Measurements from ENCODE around the gene RAMP3.

DNA sequence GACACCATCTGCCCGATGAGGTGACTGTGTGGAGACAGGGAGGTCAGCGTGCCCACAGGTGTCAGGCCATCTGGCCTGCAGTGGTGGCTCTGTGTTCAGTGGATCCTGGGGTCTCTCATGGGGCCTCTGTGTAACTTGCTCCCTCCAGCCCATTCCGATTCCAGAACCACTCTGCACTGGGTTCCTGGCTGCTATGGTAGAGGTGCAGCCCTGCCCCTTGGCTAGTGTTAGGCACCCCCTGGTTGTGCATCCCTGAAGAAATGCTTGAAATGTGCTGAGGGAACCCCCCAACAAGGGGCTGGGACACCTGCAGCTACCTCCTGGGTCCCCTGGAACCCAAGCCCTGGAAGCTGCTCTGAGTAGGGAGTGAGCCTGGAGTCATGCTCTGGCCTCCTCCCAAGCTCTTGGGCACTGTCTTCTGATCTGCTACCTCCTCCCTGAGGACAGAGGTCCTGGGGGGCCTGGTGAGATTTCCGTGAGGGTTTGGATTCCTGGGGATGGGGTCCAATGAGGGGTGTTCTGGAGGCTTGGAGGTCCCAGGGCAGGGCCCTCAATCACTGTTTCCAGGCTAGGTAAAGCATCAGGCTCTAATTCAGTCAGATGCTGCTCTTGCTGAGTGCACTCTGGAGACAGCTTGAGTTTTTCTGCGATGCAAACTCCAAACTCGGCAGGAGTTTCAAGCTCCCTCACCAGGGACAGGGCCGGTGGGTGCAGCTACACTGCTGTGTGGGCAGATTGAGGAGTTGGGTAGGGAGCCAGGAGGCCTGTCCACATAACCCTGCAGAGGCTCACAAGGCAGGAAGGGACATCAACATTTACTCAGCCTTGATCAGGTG is 27.7 kb downstream of the RAMP3 start:
- TF ChIP-seq POLR2A (IDR thresholded peaks at IDR 0.05): no peak
- TF ChIP-seq, protein P1, sequence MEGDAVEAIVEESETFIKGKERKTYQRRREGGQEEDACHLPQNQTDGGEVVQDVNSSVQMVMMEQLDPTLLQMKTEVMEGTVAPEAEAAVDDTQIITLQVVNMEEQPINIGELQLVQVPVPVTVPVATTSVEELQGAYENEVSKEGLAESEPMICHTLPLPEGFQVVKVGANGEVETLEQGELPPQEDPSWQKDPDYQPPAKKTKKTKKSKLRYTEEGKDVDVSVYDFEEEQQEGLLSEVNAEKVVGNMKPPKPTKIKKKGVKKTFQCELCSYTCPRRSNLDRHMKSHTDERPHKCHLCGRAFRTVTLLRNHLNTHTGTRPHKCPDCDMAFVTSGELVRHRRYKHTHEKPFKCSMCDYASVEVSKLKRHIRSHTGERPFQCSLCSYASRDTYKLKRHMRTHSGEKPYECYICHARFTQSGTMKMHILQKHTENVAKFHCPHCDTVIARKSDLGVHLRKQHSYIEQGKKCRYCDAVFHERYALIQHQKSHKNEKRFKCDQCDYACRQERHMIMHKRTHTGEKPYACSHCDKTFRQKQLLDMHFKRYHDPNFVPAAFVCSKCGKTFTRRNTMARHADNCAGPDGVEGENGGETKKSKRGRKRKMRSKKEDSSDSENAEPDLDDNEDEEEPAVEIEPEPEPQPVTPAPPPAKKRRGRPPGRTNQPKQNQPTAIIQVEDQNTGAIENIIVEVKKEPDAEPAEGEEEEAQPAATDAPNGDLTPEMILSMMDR (IDR thresholded peaks at IDR 0.05): no peak

All from prostate gland (tissue), 2 donors.